OCI-LY1 (cell line): ENCODE measurements around the gene GABRB3.

Experiments
- H2AFZ ChIP-seq: fragments of 200-600 bp; sonication (generic), shearing (Covaris generic); 2 replicates; pipeline ENCODE4 v1.6.0; 2014; ENCODE audit warnings: antibody characterized with exemption, mild to moderate bottlenecking, low read length
- H3F3A ChIP-seq: fragments of 200-600 bp; sonication (generic), shearing (Covaris generic); 2 replicates; pipeline ENCODE4 v1.6.0; 2014; ENCODE audit warnings: mild to moderate bottlenecking, antibody characterized with exemption, low read length, moderate library complexity; ENCODE audit not compliant: insufficient read depth
- H3K27ac ChIP-seq: fragments of 200-600 bp; sonication (generic); 2 replicates; pipeline ENCODE4 v1.5.1; 2014; ENCODE audit warnings: low read length, mixed run types, mild to moderate bottlenecking, low read depth; ENCODE audit not compliant: poor library complexity, severe bottlenecking
- H3K27me3 ChIP-seq: fragments of 200-600 bp; sonication (generic); 2 replicates; pipeline ENCODE4 v1.6.0; 2014; ENCODE audit warnings: antibody characterized with exemption, mild to moderate bottlenecking, low read length, moderate library complexity; ENCODE audit not compliant: insufficient read depth
- H3K36me3 ChIP-seq: fragments of 200-600 bp; sonication (generic); 2 replicates; pipeline ENCODE4 v1.6.1; 2014; ENCODE audit warnings: mild to moderate bottlenecking, antibody characterized with exemption, low read length, moderate library complexity, mixed read lengths; ENCODE audit not compliant: insufficient read depth
- H3K4me1 ChIP-seq: fragments of 200-600 bp; sonication (generic); 2 replicates; pipeline ENCODE4 v1.5.1; 2014; ENCODE audit warnings: mild to moderate bottlenecking, low read length, moderate library complexity; ENCODE audit not compliant: insufficient read depth, severe bottlenecking
- H3K4me2 ChIP-seq: fragments of 200-600 bp; sonication (generic), shearing (Covaris generic); 2 replicates; pipeline ENCODE4 v1.6.1; 2014; ENCODE audit warnings: low read length
- H3K4me3 ChIP-seq: fragments of 200-600 bp; sonication (generic); 2 replicates; pipeline ENCODE4 v1.5.1; 2014; ENCODE audit warnings: low read length, low read depth, mild to moderate bottlenecking, mixed read lengths; ENCODE audit not compliant: poor library complexity, severe bottlenecking
- H3K79me2 ChIP-seq: fragments of 200-600 bp; shearing (Covaris generic); 2 replicates; pipeline ENCODE4 v1.6.1; 2016; ENCODE audit warnings: mixed run types, low read length, mixed read lengths; ENCODE audit not compliant: insufficient read depth
- H3K9ac ChIP-seq: fragments of 200-600 bp; sonication (generic), shearing (Covaris generic); 2 replicates; pipeline ENCODE4 v1.6.1; 2014; ENCODE audit warnings: mild to moderate bottlenecking, low read length, mixed read lengths
- H3K9me2 ChIP-seq: fragments of 200-600 bp; sonication (generic), shearing (Covaris generic); 2 replicates; pipeline ENCODE4 v1.6.1; 2014; ENCODE audit warnings: low read depth, mild to moderate bottlenecking, low read length, mixed read lengths
- H3K9me3 ChIP-seq: fragments of 200-600 bp; shearing (Covaris generic); 2 replicates; pipeline ENCODE4 v1.6.1; 2014; ENCODE audit warnings: low read length, mixed read lengths
- H4K20me1 ChIP-seq: fragments of 200-600 bp; sonication (generic), shearing (Covaris generic); 2 replicates; pipeline ENCODE4 v1.6.0; 2016; ENCODE audit warnings: mild to moderate bottlenecking, low read length; ENCODE audit not compliant: insufficient read depth
- EZH2 ChIP-seq: fragments of 200-600 bp; sonication (generic), shearing (Covaris generic); IDR thresholded peaks from 2 replicates; pipeline ENCODE4 v1.8.0; 2017; ENCODE audit warnings: borderline replicate concordance, mixed run types, mild to moderate bottlenecking, antibody characterized with exemption, low read length, moderate library complexity, mixed read lengths
- TF ChIP-seq, protein P1 (sequence below): fragments of 200-600 bp; sonication (generic), shearing (Covaris generic); IDR thresholded peaks from 2 replicates; pipeline ENCODE4 v1.5.1; 2017; ENCODE audit warnings: mild to moderate bottlenecking, antibody characterized with exemption, low read length, moderate library complexity, mixed read lengths

Gene GABRB3

DNA sequence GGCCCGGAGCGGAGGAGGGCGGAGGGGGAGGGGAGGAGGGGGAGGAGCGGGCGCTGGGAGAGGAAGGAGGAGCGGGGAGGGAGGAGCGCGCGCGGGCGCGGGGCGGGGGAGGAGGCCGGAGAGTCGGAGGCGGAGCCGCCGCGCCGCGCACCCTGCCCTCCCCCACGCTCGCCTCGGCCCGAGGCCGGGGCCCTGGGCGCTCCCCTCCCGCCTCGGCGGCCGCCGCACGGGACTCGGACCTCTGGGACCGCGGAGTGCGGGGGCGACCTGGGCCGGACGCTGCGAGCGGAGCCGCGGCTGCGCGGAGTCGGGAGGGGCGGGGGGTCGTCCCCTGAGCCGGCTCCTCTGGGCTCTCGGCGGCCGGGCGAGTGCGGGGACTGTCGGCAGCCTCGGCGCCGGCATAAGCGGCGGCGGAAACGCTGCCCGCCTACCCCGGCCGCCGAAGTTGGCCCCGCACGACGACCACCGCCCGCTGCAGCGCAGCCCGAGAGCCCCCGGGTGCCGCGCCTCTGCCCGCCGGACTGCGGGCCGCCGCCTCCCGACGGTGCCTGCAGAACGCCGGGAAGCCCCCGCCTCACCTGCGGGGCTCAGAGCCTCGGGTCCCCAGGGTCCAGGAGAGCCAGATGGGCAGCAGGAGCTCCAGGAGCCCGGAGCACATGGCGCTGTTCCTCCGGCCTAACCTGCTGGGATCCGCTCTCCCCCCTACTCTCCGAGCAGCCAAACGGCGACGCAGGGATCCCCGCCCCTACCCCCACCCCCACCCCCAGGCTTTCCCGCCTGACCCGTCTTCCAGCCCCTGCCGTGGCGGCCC lies 406 bp upstream of the GABRB3 start:
- Histone ChIP-seq H3K9me3 (no peaks in the 10 kb centered on the region), H3K79me2 (no peaks in the 10 kb centered on the region), H3F3A (no peaks in the 10 kb centered on the region), H3K4me3 (no peak overlapping the region), H3K4me2 (no peak overlapping the region), H3K9ac (no peak overlapping the region), H3K36me3 (no peaks in the 10 kb centered on the region), H3K9me2 (no peaks in the 10 kb centered on the region), H3K27ac (no peak overlapping the region), H3K27me3 (no peaks in the 10 kb centered on the region), H2AFZ (no peak overlapping the region), H4K20me1 (no peaks in the 10 kb centered on the region), H3K4me1 (no peaks in the 10 kb centered on the region)
- TF ChIP-seq EZH2, result no peak
- TF ChIP-seq, protein P1, sequence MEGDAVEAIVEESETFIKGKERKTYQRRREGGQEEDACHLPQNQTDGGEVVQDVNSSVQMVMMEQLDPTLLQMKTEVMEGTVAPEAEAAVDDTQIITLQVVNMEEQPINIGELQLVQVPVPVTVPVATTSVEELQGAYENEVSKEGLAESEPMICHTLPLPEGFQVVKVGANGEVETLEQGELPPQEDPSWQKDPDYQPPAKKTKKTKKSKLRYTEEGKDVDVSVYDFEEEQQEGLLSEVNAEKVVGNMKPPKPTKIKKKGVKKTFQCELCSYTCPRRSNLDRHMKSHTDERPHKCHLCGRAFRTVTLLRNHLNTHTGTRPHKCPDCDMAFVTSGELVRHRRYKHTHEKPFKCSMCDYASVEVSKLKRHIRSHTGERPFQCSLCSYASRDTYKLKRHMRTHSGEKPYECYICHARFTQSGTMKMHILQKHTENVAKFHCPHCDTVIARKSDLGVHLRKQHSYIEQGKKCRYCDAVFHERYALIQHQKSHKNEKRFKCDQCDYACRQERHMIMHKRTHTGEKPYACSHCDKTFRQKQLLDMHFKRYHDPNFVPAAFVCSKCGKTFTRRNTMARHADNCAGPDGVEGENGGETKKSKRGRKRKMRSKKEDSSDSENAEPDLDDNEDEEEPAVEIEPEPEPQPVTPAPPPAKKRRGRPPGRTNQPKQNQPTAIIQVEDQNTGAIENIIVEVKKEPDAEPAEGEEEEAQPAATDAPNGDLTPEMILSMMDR, result no peak

DNA sequence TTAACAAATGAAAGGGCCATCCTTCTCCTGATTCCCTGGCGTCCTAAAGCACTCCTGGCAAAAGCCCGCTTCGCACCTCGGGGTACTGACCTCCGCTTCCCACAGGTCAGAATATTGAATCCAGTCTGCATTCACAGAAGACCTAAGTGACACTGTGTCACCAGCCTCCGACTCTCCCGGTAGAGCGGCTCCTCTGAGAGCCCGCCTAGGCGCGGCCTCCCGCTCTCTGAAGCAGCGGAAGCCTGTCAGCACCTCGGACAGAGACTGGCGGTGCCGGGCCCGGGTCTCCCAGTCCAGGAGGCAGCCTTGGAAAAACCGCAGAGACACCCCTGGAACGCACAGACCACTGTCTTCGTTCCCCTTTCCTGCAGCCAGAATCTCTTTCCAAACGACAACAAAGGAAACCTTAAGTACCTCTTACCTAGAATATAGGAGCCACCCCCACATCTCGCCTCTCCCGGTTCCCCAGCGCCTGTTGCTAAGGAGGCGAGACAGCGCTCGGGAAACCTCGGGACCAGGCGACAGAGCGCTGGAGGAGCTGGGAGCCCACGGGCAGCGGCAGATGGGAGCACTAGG lies 1.2 kb downstream of the GABRB3 start:
- no peaks in the 10 kb centered on the region for H3F3A ChIP-seq
- no peaks in the 10 kb centered on the region for H3K27me3 ChIP-seq
- no peak for TF ChIP-seq EZH2
- H3K4me2 ChIP-seq, result no peak overlapping the region
- no peaks in the 10 kb centered on the region for H3K9me2 ChIP-seq
- H4K20me1 ChIP-seq, result no peaks in the 10 kb centered on the region
- no peak overlapping the region for H3K9ac ChIP-seq
- H3K79me2 ChIP-seq, result no peaks in the 10 kb centered on the region
- no peaks in the 10 kb centered on the region for H3K9me3 ChIP-seq
- H3K27ac ChIP-seq, result no peak overlapping the region
- H2AFZ ChIP-seq, result no peak overlapping the region
- H3K4me3 ChIP-seq, result no peak overlapping the region
- no peaks in the 10 kb centered on the region for H3K36me3 ChIP-seq
- H3K4me1 ChIP-seq, result no peaks in the 10 kb centered on the region

- no peaks in the 10 kb centered on the region for H3K27me3 ChIP-seq
- no peak overlapping the region for H3K4me3 ChIP-seq
- no peak overlapping the region for H2AFZ ChIP-seq
- no peaks in the 10 kb centered on the region for H4K20me1 ChIP-seq
- H3K4me2 ChIP-seq, result no peak overlapping the region
- TF ChIP-seq EZH2, result no peak
- TF ChIP-seq, protein P1, result no peak
- no peaks in the 10 kb centered on the region for H3K4me1 ChIP-seq
- H3F3A ChIP-seq, result no peaks in the 10 kb centered on the region
- no peaks in the 10 kb centered on the region for H3K9me2 ChIP-seq
- no peak overlapping the region for H3K27ac ChIP-seq
- no peak overlapping the region for H3K9ac ChIP-seq
- H3K36me3 ChIP-seq, result no peaks in the 10 kb centered on the region
- H3K79me2 ChIP-seq, result no peaks in the 10 kb centered on the region
- no peaks in the 10 kb centered on the region for H3K9me3 ChIP-seq
Measured at GRCh38 chr15:26771168-26771567, 1.7 kb downstream of the GABRB3 start.
